Measurements from ENCODE around the gene TMEM52. TPM values are rescaled to one million over a fixed set of nuclear protein-coding genes. Genes with fewer than 3 reads are reported as not detected.
A peak's percentile ranks its signal among the peaks of the same experiment; 100 is the strongest.

TMEM52 gene
- polyA plus RNA-seq, 3 donors, result 2.3 TPM; not detected in 2

- Histone ChIP-seq H3K4me2 (replicated peaks; ENCODE audit: extremely low read depth, low read length, poor library complexity, severe bottlenecking) (no peak overlapping the region), H3K27me3 (ENCODE audit: control insufficient read depth in 2 of 2, insufficient read depth in 2 of 2, low read length in 2 of 2) (no peaks in the 10 kb centered on the region), H2AFZ (ENCODE audit: insufficient read depth, low read depth, low read length, poor library complexity, severe bottlenecking) (no peak overlapping the region), H3K27ac (ENCODE audit: low read depth in 1 of 2, low read length in 2 of 2) (peak overlapping the region in 1 of 2 donors; percentile 68), H3K9me3 (replicated peaks in 1 of 2; ENCODE audit: control insufficient read depth in 1 of 2, insufficient read depth in 1 of 2, low read length in 2 of 2) (no peaks in the 10 kb centered on the region), H3K4me1 (ENCODE audit: control insufficient read depth in 1 of 2, insufficient read depth in 2 of 2, low read length in 2 of 2) (peaks cover 25 to 40% of the 10 kb centered on the region in 2 donors), H3K36me3 (replicated peaks in 1 of 2; ENCODE audit: control insufficient read depth in 1 of 2, insufficient read depth in 2 of 2, low read length in 2 of 2) (peaks cover 12 to 46% of the 10 kb centered on the region in 2 donors), H3K4me3 (replicated peaks in 1 of 3; ENCODE audit: low read depth in 2 of 3, low read length in 3 of 3) (no peak overlapping the region), H3K9ac (ENCODE audit: insufficient read depth, low read length, poor library complexity, severe bottlenecking) (no peak overlapping the region), H4K20me1 (ENCODE audit: insufficient read depth, low read length) (peaks cover 100% of the 10 kb centered on the region), H3K79me2 (ENCODE audit: insufficient read depth, low read length) (peaks cover 100% of the 10 kb centered on the region)
- DNase-seq, result no peak
- peak overlapping the region; percentile 40 to 82 (median 60) for H3K27ac Mint-ChIP-seq
- peaks cover 23 to 40% of the 10 kb centered on the region in 2 donors for H3K36me3 Mint-ChIP-seq
- H3K4me3 Mint-ChIP-seq, result no peak overlapping the region
- TF ChIP-seq CTCF (IDR thresholded peaks at IDR 0.05), result no peak
- WGBS (ENCODE audit: insufficient coverage), result 100% methylated on average over 1 of the region's 2 CpGs
- no peaks in the 10 kb centered on the region for H3K27me3 Mint-ChIP-seq (ENCODE audit: low read depth in 3 of 3)
- intact Hi-C loops (cut with micrococcal nuclease), result no loop called here
- peaks cover 61% of the 10 kb centered on the region for H3K4me1 Mint-ChIP-seq
- no peaks in the 10 kb centered on the region for H3K9me3 Mint-ChIP-seq
These were observed 45.9 kb downstream of the TMEM52 start for GRCh38 chr1:1873186-1873585.

GRCh38 chr1:1872329-1872994 is 46.6 kb downstream of the TMEM52 start:
- peak overlapping the region in 1 of 2 donors; percentile 68 for H3K27ac ChIP-seq (ENCODE audit: low read depth in 1 of 2, low read length in 2 of 2)
- no peaks in the 10 kb centered on the region for H3K9me3 Mint-ChIP-seq
- no peak overlapping the region for H3K4me2 ChIP-seq (replicated peaks; ENCODE audit: extremely low read depth, low read length, poor library complexity, severe bottlenecking)
- H3K27me3 ChIP-seq (ENCODE audit: control insufficient read depth in 2 of 2, insufficient read depth in 2 of 2, low read length in 2 of 2), result no peaks in the 10 kb centered on the region
- no peak overlapping the region for H3K4me3 ChIP-seq (replicated peaks in 1 of 3; ENCODE audit: low read depth in 2 of 3, low read length in 3 of 3)
- no peak overlapping the region for H3K9ac ChIP-seq (ENCODE audit: insufficient read depth, low read length, poor library complexity, severe bottlenecking)
- H3K27ac Mint-ChIP-seq, result peak overlapping the region in 6 of 7 donors; percentile 13 to 80 (median 54)
- peaks cover 100% of the 10 kb centered on the region for H3K79me2 ChIP-seq (ENCODE audit: insufficient read depth, low read length)
- H2AFZ ChIP-seq (ENCODE audit: insufficient read depth, low read depth, low read length, poor library complexity, severe bottlenecking), result no peak overlapping the region
- WGBS (ENCODE audit: insufficient coverage), result 92% methylated on average over 9 of the region's 11 CpGs
- no peak overlapping the region for H3K4me3 Mint-ChIP-seq
- H3K27me3 Mint-ChIP-seq (ENCODE audit: low read depth in 3 of 3), result no peaks in the 10 kb centered on the region
- DNase-seq, result no peak
- peaks cover 23 to 40% of the 10 kb centered on the region in 2 donors for H3K36me3 Mint-ChIP-seq
- H4K20me1 ChIP-seq (ENCODE audit: insufficient read depth, low read length), result peaks cover 100% of the 10 kb centered on the region
- peaks cover 56% of the 10 kb centered on the region for H3K4me1 Mint-ChIP-seq
- peaks cover 12 to 41% of the 10 kb centered on the region in 2 donors for H3K36me3 ChIP-seq (replicated peaks in 1 of 2; ENCODE audit: control insufficient read depth in 1 of 2, insufficient read depth in 2 of 2, low read length in 2 of 2)
- peaks cover 25 to 40% of the 10 kb centered on the region in 2 donors for H3K4me1 ChIP-seq (ENCODE audit: control insufficient read depth in 1 of 2, insufficient read depth in 2 of 2, low read length in 2 of 2)
- TF ChIP-seq CTCF (IDR thresholded peaks at IDR 0.05), result no peak
- intact Hi-C loops (cut with micrococcal nuclease), result no loop called here
- no peaks in the 10 kb centered on the region for H3K9me3 ChIP-seq (replicated peaks in 1 of 2; ENCODE audit: control insufficient read depth in 1 of 2, insufficient read depth in 1 of 2, low read length in 2 of 2)
